Retinal pigment epithelial cell (primary cell): ENCODE data around the gene PKD1L1.

Experiments
- DNase-seq: peaks from one replicate; pipeline ENCODE4 v3.0.0-alpha.2; 2010; ENCODE audit warnings: low read depth
- H3K4me3 ChIP-seq: 2 replicates; pipeline ENCODE4 v1.5.1; 2011; ENCODE audit warnings: mild to moderate bottlenecking, low read length, control low read depth, moderate library complexity
- TF ChIP-seq, protein P1 (sequence below): conservative IDR thresholded peaks from 2 replicates; pipeline ENCODE4 v1.5.1; 2011; ENCODE audit warnings: low read depth, low read length, control low read depth, inconsistent platforms

Gene PKD1L1

DNA sequence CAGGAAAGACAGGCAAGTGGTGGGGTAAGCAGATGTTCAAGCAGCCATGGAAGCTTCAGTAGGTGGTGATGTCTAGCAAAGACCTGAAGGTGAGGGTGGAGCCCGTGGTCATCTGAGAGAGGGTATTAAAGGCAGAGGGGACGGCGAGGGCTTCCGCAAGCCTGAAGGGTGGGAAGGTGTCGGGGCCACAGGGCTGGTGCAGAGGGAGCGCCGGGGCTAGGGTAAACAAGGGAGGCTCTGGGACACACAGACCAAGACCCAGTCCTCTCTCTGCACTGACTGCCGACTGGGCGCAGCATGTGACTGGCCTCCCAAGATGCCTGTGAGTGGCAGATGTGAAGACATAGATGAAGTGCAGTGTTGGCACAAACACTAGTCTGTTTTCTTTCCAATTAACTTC lies 132.4 kb downstream of the PKD1L1 start:
- no peak for DNase-seq
- H3K4me3 ChIP-seq = no peak overlapping the region
- TF ChIP-seq, protein P1, sequence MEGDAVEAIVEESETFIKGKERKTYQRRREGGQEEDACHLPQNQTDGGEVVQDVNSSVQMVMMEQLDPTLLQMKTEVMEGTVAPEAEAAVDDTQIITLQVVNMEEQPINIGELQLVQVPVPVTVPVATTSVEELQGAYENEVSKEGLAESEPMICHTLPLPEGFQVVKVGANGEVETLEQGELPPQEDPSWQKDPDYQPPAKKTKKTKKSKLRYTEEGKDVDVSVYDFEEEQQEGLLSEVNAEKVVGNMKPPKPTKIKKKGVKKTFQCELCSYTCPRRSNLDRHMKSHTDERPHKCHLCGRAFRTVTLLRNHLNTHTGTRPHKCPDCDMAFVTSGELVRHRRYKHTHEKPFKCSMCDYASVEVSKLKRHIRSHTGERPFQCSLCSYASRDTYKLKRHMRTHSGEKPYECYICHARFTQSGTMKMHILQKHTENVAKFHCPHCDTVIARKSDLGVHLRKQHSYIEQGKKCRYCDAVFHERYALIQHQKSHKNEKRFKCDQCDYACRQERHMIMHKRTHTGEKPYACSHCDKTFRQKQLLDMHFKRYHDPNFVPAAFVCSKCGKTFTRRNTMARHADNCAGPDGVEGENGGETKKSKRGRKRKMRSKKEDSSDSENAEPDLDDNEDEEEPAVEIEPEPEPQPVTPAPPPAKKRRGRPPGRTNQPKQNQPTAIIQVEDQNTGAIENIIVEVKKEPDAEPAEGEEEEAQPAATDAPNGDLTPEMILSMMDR = no peak

DNA sequence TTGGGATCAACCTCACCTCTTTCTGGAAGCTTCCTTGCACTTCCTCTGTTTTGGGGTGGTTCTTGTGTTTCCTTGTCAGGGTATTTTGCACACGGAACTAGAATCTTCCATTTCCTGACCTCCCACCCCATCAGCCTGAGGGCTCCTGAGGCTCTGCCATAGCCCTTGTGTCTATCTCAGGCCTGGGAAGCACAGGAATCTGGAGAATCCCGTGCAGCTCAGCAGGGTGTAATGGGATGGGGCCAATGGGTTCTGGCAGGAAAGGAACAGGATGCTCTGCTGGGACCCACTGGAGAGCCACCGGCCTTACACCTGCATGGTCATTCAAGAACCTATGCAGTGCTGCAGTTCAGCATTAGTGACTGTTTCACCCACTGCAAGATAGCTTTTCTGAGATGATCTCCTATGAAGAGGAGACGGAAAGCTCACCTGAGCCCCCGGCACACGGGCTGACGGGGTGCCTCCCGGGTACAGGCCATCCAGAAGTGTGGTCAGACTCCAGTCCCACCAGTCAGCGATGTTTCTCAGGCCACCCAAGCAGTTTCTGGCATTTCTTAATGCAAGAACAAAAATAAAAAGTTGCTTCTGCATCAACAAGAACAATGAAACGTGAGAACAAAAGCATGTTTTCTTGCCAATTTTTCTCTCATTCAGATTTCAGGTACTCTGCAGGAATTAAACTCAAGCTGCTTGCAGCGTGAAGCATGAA lies 133.2 kb downstream of the PKD1L1 start:
- TF ChIP-seq, protein P1 = no peak
- no peak for DNase-seq
- H3K4me3 ChIP-seq = no peak overlapping the region

DNA sequence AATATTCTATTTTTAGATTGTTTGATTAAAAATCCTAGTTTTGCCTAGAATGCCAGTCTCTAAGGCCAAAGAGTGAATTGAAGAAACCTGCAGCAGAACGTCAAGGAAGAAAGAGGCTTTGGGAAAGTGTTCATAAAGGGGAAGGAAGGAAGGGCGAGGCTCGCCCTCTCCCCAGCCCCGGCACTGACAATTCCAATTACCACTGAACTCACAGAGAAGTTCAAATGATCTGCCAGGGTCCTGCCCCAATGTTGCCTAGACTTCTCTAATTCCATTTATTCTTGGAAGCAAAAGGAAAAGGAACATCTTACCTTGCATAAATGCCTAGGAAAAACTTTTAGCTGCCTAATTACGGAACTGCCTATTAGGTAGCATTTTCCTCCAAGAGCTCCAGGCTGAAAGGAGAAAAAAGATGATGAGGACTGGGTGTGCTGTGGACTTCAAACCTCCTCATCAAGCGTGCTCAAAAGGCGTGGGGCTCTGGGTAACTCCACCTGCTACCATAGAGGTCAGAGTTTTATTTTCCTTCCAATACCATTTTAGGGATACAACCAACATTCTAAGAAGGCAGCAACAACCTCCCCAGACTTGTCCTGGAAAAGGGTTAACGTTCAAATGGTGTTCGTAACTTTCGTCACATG lies 134.5 kb downstream of the PKD1L1 start:
- DNase-seq = no peak
- no peak overlapping the region for H3K4me3 ChIP-seq
- TF ChIP-seq, protein P1 = no peak

DNA sequence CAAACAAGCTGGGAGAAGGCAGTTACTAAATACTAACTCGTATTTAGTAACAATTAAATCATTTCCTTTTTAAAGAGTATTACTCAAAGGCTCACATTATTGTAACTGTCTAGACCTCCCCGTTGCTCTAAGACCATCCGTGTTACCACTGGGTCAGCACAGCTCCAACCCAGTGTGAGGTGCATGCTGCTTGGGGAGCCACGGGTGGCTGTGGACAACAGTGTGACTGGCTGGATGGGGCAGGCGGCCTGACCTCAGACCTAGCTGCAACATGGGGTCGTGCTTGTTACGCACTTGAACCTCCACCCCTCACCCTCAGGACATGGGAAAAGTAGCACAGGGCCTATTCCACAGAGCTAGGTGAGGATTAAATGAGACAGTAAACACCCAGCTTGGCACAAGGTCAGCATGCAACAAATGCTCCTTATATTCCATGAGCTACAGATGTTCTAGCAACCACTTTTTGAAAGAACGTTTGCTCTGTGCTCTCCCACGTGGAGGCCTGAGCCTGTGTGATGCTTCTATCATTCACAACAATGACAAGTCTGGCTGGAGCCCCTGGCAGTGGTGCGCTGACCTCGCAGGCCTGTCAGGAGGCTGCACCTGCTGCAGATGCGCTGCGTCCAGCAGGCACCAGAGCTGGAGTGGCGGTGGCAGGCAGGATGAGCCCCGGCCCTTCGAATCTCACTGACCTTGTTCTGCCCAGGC lies 135.7 kb downstream of the PKD1L1 start:
- DNase-seq = no peak
- no peak overlapping the region for H3K4me3 ChIP-seq
- TF ChIP-seq, protein P1 = no peak

DNA sequence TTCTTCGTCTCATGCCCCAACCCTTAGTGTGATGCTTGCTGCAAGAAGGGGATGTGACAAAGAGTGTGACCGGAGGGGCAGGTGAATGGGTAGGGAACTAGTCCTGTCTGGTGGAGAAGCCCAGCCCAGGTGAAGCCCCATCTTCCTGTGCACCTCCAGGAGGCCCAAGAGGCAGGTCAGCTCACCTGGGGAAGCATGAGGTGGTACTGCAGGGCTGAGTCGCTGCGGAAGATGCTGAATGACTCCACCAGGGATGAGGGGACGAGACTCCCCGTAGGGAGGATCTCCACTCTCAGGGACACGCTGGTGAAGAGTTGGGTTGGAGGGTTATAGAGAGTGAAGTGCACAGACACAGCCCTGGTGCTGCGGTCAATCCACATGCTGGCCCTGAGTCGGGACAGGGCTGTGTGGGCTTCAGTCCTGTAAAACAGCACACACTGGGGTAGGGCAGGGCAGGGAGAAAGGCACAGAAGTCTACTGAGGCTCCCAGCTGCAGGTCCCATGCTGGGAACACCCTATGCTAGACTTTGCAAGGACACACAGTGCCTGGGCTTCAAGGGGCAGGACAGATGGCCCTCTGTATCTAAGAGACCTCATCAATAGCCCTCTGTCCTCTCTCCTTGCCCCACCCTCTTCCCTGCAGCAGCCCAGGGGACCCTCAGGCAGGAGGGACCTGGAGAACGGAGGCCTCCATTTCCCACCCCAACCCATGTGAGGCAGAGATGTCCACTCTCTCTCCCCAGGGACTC lies 136.5 kb downstream of the PKD1L1 start:
- no peak overlapping the region for H3K4me3 ChIP-seq
- no peak for DNase-seq
- TF ChIP-seq, protein P1 = no peak

DNA sequence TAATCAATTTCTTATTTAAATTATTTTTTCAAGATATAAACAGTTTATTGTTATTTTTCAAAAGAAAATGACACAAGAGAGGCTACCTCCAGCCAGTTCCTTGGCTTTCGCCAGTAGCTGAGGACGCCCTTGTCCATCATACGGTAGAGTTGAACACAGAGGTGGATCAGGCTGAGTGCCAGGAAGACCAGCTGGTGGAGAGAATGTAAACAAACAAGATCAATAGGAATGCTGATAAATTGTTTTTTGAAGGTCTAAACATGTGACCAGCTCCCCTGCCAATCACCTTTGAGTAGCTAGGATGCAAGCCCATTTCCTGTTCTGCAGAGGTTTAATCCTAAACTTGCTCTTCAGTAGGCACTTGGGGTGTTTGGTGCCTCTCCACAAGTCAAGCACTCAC lies 138.9 kb downstream of the PKD1L1 start:
- TF ChIP-seq, protein P1 = no peak
- no peak for DNase-seq

More for the DNA sequence above, 138.9 kb downstream of the PKD1L1 start:
- H3K4me3 ChIP-seq = no peak overlapping the region
